GM12872 (cell line): ENCODE results near the gene CELSR1.

Source experiments
- CTCF ChIP-seq: IDR thresholded peaks from 3 replicates; pipeline ENCODE4 v1.5.1; 2011; ENCODE audit warnings: low read depth, mild to moderate bottlenecking, low read length, moderate library complexity; ENCODE audit not compliant: insufficient read depth

The CELSR1 gene

DNA sequence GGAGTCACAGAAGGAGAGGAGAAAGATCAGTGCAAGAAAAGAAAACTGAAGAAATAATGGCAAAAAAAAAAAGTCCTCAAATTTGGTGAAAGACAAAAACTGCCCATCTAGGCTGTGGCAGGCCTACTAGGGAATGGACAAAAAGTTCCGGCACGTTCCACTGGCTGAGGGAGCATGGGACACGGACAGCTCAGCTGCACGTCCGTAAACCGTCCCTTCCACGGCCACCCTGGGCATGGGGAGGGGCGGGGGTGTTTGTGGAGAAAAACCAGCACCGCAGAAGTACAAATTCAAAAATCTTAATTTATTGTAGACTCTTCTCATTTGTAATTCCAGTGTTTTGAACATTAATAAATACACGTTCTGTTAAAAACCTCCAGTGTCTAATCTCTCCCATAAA is 176.5 kb downstream of the CELSR1 start:
- TF ChIP-seq CTCF, result no peak

GRCh38 chr22:46360097-46360496 is 177.3 kb downstream of the CELSR1 start:
- TF ChIP-seq CTCF, result no peak

DNA sequence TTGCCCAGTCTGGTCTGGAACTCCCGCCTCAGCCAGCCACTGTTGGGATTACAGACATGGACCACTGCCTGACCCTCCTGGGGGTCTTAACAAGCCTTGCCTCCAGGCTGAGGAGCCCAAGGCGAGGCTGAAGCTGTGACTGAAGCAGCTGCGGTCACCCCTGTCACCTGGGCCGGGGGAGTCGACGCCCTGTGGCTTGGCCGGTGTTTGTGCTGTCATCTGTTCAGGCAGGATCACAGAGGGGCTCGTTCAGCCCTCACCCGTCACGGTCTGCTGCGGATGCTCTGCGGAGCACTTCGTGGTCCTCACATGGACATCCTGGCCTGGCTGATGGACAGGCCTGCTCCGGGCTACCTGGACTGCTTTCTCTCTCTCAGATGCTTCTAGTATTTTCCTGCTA is 178.1 kb downstream of the CELSR1 start:
- TF ChIP-seq CTCF, result no peak

- TF ChIP-seq CTCF, result no peak
Measured at GRCh38 chr22:46358766-46359165, 178.7 kb downstream of the CELSR1 start.

GRCh38 chr22:46357711-46358520 is 179.5 kb downstream of the CELSR1 start:
- TF ChIP-seq CTCF, result no peak

- TF ChIP-seq CTCF, result no peak
Measured at GRCh38 chr22:46356496-46357480, 180.6 kb downstream of the CELSR1 start.

DNA sequence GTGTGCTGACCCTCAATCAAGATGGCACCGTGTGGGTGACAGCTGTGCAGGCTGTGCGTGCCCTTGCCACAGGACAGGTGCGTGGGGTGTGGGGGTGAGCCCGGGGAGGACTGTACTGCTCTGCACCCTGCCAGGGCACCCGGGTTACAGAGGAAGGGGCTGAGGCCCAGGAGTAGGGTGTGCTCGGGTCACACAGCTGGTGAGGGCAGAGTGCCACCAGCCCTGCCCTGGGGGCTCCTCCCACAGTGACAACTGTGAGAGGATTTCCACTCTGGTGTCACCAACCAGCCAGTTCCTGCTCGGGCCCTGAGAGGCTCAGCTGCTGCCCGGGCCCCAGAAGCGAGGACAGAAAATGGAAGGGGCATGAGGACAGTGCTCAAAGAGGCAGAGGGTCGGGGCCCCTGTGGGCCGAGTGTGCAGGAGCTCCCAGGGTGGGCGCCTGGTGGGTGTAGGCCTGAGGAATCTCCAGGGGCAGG is 181.4 kb downstream of the CELSR1 start:
- no peak for TF ChIP-seq CTCF
